GM15510 (cell line): Measurements from ENCODE around the gene WDR5B.

Source experiments
- POLR2A ChIP-seq: IDR thresholded peaks from 3 replicates; pipeline ENCODE4 v1.6.1; 2011; ENCODE audit warnings: borderline replicate concordance; ENCODE audit not compliant: insufficient read length; ENCODE audit errors: extremely low read depth

The WDR5B gene

DNA sequence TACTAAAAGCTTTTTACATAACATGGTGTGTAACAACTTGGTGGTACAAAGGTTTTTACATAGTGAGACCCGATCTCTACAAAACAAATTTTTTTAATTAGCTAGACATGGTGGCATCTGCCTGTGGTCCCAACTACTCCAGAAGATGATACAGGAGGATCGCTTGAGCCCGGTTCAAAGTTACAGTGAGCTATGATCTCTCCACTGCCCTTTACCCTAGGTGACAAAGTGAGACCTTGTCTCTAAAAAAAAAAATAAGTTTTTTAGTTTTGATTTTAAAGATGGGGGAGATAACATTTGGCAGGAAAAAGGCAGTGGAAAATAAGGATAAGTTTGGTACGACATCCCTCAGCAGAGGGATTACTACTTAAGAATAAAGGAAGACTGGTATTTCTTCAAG, 26.0 kb downstream of the WDR5B start:
- TF ChIP-seq POLR2A: no peak

DNA sequence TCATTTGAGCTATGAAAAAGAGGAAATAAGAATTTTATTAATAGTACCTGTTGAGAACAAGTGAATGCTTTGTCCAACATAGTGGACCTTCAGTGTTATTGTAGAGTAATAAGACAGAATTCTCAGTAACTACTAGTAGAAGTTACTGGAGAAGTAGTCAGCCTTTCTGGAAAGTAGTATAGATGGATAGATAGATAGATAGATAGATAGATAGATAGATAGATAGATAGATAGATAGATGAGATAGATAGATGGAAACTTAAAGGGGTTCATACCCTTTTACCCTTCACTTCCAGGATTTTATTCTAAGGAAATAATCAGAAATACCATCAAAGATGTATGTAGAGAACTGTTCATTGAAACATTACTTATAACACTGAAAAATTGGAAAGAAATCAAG, 26.7 kb downstream of the WDR5B start:
- TF ChIP-seq POLR2A: no peak

DNA sequence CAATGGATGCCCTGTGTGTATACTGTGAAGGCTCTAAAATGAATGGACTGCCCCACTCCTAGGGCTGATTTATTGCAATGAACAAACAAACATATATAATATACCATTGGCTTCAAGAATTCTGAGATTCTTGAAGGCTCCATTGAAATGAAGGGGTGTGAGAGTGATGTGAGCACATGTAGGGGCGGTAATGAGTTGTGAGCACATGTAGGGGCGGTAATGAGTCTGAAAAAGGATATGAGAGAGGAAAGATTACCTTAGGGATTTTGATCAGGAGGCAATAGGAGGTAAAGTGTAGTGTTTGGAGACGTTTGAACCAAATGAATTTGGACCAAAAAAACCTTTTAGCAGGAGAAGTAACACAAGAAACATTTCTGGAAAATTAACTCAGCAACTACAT, 28.2 kb downstream of the WDR5B start:
- TF ChIP-seq POLR2A: no peak

DNA sequence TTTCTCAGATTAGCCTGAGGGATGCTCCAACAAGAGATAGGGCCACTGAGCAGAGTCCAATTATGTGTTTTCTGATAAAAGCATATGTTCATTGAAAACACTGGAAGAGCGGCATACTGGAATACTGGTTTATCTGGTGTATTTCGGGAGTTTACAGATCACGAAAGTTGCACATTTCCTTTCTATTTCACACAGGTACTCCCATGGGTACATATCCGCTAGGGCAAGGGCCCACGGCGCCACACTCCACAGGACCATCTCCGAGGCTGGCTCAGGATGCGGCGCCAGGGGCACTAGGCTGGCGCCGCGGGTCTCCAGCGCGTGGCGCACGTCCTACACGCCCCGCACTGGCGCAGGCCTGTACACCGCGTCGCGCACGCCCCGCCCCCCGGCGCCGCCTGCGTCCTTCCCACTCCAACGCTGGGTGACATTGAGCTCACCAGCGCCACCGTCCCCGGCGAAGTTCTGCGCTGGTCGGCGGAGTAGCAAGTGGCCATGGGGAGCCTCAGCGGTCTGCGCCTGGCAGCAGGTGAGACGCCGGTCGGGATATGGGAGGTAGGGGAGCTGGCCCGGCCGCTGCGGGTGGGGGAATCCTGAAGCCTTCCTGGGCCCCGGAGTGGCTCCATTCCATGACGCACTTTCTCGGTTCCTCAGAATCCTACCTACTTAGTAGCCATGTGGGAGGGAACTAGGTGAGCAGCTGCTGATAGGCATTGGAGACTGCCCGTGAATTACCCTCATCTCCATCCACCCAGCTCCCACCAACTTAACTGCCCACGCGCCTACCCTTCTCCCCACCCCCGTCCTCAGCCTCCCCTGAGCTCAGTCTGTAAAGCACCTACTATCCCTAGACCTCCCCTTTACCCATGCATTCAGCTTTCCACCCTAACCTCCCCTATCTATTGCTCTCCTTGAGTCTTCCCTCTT, 31.8 kb downstream of the WDR5B start, which contains the start of gene FAM162A:
FAM162A (plus strand) TSS at position 412 of the 927 bp plus-strand sequence; CDS start at position 496, 84 bp downstream.
- peak; percentile 91 for TF ChIP-seq POLR2A

DNA sequence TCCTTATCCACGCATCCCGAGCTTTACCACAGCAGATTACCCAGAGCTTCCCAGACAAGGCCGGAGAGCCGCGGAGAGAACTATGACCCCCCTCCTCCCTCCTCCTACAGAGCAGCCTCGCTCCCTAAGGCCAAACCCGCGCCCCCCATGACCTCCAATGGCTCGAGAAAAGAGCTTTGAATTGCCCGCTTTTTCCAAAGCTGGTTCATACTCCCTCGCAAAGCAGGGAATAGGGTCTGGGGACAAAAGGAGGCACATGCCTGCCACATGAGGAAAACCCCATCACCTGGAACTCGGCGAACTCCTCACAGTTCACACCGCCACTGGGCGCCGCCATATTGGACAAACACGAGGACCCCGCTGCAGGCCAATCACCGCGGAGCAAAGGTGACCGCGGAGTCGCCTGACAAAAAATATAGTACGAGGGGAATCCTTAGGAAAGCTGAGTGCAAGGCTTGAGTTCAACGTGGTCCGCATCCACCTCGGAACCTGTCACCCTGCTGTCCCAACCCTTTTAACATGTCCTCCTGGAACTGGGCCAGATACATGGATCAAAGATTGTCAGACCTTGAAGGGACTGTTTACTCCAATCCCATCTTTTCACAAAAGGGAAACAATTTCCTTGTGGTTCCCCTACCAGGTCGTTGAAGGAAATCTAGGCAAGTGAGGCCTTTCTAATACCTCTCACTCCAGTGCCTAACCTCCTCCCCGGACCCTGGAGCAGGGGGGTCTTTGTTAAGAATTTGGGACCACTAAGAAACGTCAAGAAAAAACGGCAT, 32.8 kb downstream of the WDR5B start, which contains the start of gene MIX23:
MIX23 (minus strand) TSS at position 344 of the 779 bp plus-strand sequence; CDS start at position 337, 7 bp downstream.
- peak; percentile 65 for TF ChIP-seq POLR2A

DNA sequence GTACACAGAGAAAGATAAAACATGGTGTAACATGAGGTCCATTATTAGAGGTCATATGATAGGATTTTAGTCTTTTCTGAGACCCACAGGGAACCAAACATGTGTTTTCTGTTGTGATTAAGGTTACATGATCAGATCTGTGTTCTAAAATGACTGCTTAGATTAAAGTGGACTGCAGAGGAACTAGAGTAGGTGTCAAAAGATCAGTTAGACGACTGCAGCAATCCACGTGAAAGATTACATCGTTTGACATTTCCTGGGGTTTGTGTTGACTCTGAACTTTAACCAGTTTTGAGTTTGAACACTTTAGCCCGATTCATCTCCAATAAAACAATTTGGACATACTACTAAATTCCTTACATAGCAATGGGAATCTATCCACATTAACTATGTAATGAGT, 37.9 kb downstream of the WDR5B start:
- TF ChIP-seq POLR2A: no peak

- TF ChIP-seq POLR2A: no peak
Observed at GRCh38 chr3:122374034-122374433, 41.8 kb downstream of the WDR5B start.

- no peak for TF ChIP-seq POLR2A
Observed at GRCh38 chr3:122366379-122366749, 49.5 kb downstream of the WDR5B start.

DNA sequence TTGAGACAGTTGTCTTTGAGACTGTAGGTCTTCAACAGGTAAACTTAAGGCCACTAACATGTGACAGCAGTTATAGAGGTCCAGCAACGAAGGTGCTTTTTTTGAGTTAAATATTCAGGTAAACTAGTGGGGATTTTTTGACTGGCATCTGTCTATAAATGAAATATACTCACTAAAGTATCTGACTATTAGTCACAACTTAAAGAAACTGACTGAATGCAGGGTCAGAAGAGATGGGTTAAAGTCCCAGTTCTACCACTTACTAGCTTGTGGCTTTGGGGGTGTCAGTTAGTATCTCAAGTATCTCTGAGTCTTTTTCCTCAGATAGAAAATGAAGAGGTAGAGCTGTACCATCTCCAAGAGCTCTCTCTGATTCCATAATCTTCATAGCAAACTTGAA, 50.8 kb downstream of the WDR5B start:
- no peak for TF ChIP-seq POLR2A

DNA sequence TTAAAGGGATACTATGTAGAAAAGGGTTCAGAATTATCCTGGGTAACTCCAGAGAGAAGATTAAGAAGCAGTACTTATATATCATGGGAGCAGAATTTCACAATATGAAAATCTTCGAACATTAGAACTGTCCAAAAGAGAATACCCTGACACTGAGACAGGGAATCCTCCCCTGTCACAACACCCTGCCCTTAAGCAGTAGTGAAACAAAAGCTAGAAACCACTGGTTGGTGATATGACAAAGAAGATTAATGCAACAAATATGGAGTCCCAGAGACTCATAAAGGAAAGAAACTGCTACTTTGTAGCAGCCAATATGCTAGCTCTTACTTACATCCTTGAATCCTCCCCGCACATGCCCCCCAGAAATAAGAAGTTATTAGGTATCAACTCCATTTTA, 51.4 kb downstream of the WDR5B start:
- TF ChIP-seq POLR2A: no peak
